Testis (tissue), 2 donors: ENCODE data around the gene PRKX.

Experiments
- POLR2A ChIP-seq: fragments of 450-650 bp; IDR thresholded peaks from one replicate; pipeline ENCODE4 v1.6.1; 2017; ENCODE audit warnings: antibody characterized with exemption, mild to moderate bottlenecking, moderate library complexity
- TF ChIP-seq, protein P1 (sequence below), 3 experiments: fragments of 450-650 bp in 2 of 3; fragments of 200-600 bp in 1 of 3; sonication (generic) in 1 of 3; IDR thresholded peaks; one replicate each; pipeline ENCODE4 v1.5.1; 2016 to 2019; ENCODE audit warnings: antibody characterized with exemption in 3 of 3, mild to moderate bottlenecking in 2 of 3, moderate library complexity in 1 of 3

DNA sequence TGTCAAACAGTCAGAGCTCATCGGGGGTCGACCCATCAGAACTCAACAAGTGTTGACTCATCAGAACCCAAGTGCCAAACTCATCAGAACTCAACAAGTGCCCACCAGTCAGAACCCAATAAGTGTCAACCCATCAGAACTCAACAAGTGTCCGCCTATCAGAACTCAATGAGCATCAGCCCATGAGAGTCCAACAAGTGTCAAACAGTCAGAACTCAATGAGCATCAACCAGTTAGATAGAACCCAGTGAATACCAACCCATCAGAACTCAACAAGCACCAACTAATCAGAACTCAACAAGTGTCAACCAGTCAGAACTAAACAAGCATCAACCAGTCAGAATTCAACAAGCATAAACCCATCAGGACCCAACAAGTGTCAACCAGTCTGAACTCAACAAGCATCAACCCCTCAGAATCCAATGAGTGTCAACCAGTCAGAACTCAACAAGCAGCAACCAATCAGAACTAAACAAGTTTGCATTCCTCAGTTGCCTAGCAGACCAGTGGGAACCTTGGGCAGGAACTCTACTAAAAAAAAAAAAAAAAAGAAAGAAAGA, 115.3 kb downstream of the PRKX start:
- TF ChIP-seq POLR2A = no peak
- TF ChIP-seq, protein P1, sequence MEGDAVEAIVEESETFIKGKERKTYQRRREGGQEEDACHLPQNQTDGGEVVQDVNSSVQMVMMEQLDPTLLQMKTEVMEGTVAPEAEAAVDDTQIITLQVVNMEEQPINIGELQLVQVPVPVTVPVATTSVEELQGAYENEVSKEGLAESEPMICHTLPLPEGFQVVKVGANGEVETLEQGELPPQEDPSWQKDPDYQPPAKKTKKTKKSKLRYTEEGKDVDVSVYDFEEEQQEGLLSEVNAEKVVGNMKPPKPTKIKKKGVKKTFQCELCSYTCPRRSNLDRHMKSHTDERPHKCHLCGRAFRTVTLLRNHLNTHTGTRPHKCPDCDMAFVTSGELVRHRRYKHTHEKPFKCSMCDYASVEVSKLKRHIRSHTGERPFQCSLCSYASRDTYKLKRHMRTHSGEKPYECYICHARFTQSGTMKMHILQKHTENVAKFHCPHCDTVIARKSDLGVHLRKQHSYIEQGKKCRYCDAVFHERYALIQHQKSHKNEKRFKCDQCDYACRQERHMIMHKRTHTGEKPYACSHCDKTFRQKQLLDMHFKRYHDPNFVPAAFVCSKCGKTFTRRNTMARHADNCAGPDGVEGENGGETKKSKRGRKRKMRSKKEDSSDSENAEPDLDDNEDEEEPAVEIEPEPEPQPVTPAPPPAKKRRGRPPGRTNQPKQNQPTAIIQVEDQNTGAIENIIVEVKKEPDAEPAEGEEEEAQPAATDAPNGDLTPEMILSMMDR (IDR thresholded peaks at IDR 0.05) = no peak
